Gastroesophageal sphincter (tissue), 4 donors: ENCODE measurements around the gene NPW. TPM values are rescaled to one million over a fixed set of nuclear protein-coding genes. Genes with fewer than 3 reads are reported as not detected.

Source experiments
- ATAC-seq: fragments of 150-250 bp; one replicate; pipeline ENCODE4 v1.9.1; 2016; ENCODE audit warnings: mild to moderate bottlenecking, moderate library complexity
- H3K27ac ChIP-seq, 4 donors: fragments of 200-600 bp; sonication (generic) in 3 of 4; 1 replicate in 3 of 4; 2 replicates in 1 of 4; pipeline ENCODE4 v1.5.1; 2016 to 2019
- H3K27me3 ChIP-seq: fragments of 200-600 bp; sonication (generic); one replicate; pipeline ENCODE4 v1.5.1; 2019
- H3K36me3 ChIP-seq, 2 donors: fragments of 200-600 bp; sonication (generic); one replicate each; pipeline ENCODE4 v1.5.1; 2019; ENCODE audit warnings: control low read depth in 1 of 2
- H3K4me1 ChIP-seq, 3 donors: fragments of 200-600 bp; sonication (generic); 1 replicate in 2 of 3; 2 replicates in 1 of 3; pipeline ENCODE4 v1.5.1; 2016 to 2019; ENCODE audit warnings: control low read depth in 2 of 3
- H3K4me3 ChIP-seq, 2 donors: fragments of 200-600 bp; sonication (generic); one replicate each; pipeline ENCODE4 v1.5.1; 2019; ENCODE audit warnings: mild to moderate bottlenecking in 1 of 2, moderate library complexity in 1 of 2
- H3K9me3 ChIP-seq, 3 donors: fragments of 200-600 bp; sonication (generic); one replicate each; pipeline ENCODE4 v1.5.1; 2017 to 2019; ENCODE audit warnings: control low read depth in 2 of 3
- CTCF ChIP-seq, 4 experiments: fragments of 200-600 bp in 2 of 4; fragments of 450-650 bp in 2 of 4; sonication (generic) in 1 of 4; IDR thresholded peaks; one replicate each; pipeline ENCODE4 v1.5.1; 2017 to 2019; ENCODE audit warnings: antibody characterized with exemption in 4 of 4, mild to moderate bottlenecking in 2 of 4, moderate library complexity in 2 of 4
- EP300 ChIP-seq: sonication (generic); formaldehyde crosslinking; IDR thresholded peaks from one replicate; pipeline ENCODE4 v1.6.1; 2017; ENCODE audit warnings: antibody characterized with exemption, mild to moderate bottlenecking
- POLR2A ChIP-seq, 2 donors: fragments of 450-650 bp; IDR thresholded peaks; one replicate each; pipeline ENCODE4 v1.6.1; 2017; ENCODE audit warnings: antibody characterized with exemption in 2 of 2, mild to moderate bottlenecking in 2 of 2, moderate library complexity in 1 of 2
- POLR2AphosphoS5 ChIP-seq: sonication (generic); formaldehyde crosslinking; IDR thresholded peaks from one replicate; pipeline ENCODE4 v1.6.1; 2017; ENCODE audit warnings: antibody characterized with exemption
- WGBS, 2 donors: methylation state at CpG; one replicate each; pipeline ENCODE4 v1.1.5; 2018; ENCODE audit warnings: low coverage in 1 of 2; 5-methylcytosine and 5-hydroxymethylcytosine counted together
- small RNA-seq, 4 donors: library from RNA; depleted of rRNA; stranded (forward); fragments of <200 nt; gene quantifications; one replicate each; pipeline ENCODE3, GENCODE V24; 2016
- total RNA-seq, 4 donors: library from RNA; depleted of rRNA; stranded (reverse); fragments of >200 nt; gene quantifications; one replicate each; pipeline ENCODE4 v1.1.0, GENCODE V29; 2016

NPW gene
- total RNA-seq, 4 donors from 2014 or later, result not detected

- TF ChIP-seq EP300 (no peak), POLR2AphosphoS5 (no peak), POLR2A (IDR thresholded peaks at IDR 0.05) (no peak), CTCF (IDR thresholded peaks at IDR 0.05) (no peak)
- no peak overlapping the region for H3K4me3 ChIP-seq
- no peak overlapping the region for H3K27ac ChIP-seq
- H3K9me3 ChIP-seq, result no peaks in the 10 kb centered on the region
- H3K36me3 ChIP-seq, result peaks cover 0 to 100% of the 10 kb centered on the region in 2 donors
- 96% methylated on average over 11 of the region's 11 CpGs; no CpG with 5 or more reads in 1 of the 2 donors for WGBS, 2 donors
- H3K4me1 ChIP-seq, result no peaks in the 10 kb centered on the region
- ATAC-seq, result no peak
- no peaks in the 10 kb centered on the region for H3K27me3 ChIP-seq
These were observed 46.6 kb downstream of the NPW start for GRCh38 chr16:2066139-2066538.

Small RNAs within 50 kb of the gene (small RNA-seq; reads per million reads assigned to genes)
- gene AC005363.2, result 0 reads per million in 4 donors
- 0 reads per million in 4 donors for gene RN7SL219P

Other genes starting within 250 kb of the NPW start
- gene NME3, start 248.2 kb upstream of the NPW start, total RNA-seq, result 100 to 1,000 TPM in 1 of 4 donors, 10 to 100 TPM in 3; 49.9 to 106 (median 87.2) TPM
- gene EME2, start 247.0 kb upstream of the NPW start, total RNA-seq, result 10 to 100 TPM in 1 of 4 donors, 1 to 10 TPM in 3; 4.6 to 20.4 (median 7.7) TPM
- 10 to 100 TPM; 44.4 to 72.8 (median 61.3) TPM for gene MRPS34, start 246.7 kb upstream of the NPW start, total RNA-seq
- 10 to 100 TPM; 52.4 to 81.1 (median 75.4) TPM for gene SPSB3, start 237.2 kb upstream of the NPW start, total RNA-seq
- 10 to 100 TPM; 64.4 to 92.2 (median 80.6) TPM for gene NUBP2, start 236.8 kb upstream of the NPW start, total RNA-seq
- 1 to 10 TPM in 1 of 4 donors, under 1 TPM in 2, not detected in 1; 0.47 to 1.1 (median 0.67) TPM for gene IGFALS, start 226.1 kb upstream of the NPW start, total RNA-seq
- gene HAGH, start 193.0 kb upstream of the NPW start, total RNA-seq, result 100 to 1,000 TPM; 124 to 245 (median 175) TPM
- 10 to 100 TPM; 22.9 to 44.0 (median 30.2) TPM for gene FAHD1, start 192.6 kb upstream of the NPW start, total RNA-seq
- not detected for gene MEIOB, start 147.6 kb upstream of the NPW start, total RNA-seq
- not detected for gene HS3ST6, start 101.4 kb upstream of the NPW start, total RNA-seq
- 10 to 100 TPM; 23.8 to 53.7 (median 44.8) TPM for gene MSRB1, start 76.6 kb upstream of the NPW start, total RNA-seq
- gene RPL3L, start 65.1 kb upstream of the NPW start, total RNA-seq, result not detected
- gene NDUFB10, start 60.2 kb upstream of the NPW start, total RNA-seq, result 100 to 1,000 TPM; 214 to 400 (median 243) TPM
- 1,000 to 10,000 TPM in 3 of 4 donors, 100 to 1,000 TPM in 1; 899 to 1,585 (median 1,295) TPM for gene RPS2, start 55.0 kb upstream of the NPW start, total RNA-seq
- gene RNF151, start 52.9 kb upstream of the NPW start, total RNA-seq, result not detected
- 10 to 100 TPM; 26.7 to 38.6 (median 33.2) TPM for gene TBL3, start 47.7 kb upstream of the NPW start, total RNA-seq
- gene NOXO1, start 38.3 kb upstream of the NPW start, total RNA-seq, result 1 to 10 TPM in 2 of 4 donors, not detected in 2; 1.0 to 1.1 TPM
- 10 to 100 TPM; 12.8 to 45.6 (median 25.1) TPM for gene GFER, start 35.6 kb upstream of the NPW start, total RNA-seq
- gene SYNGR3, start 29.8 kb upstream of the NPW start, total RNA-seq, result 1 to 10 TPM in 3 of 4 donors, not detected in 1; 1.2 to 5.1 (median 3.1) TPM
- gene ZNF598, start 10.0 kb upstream of the NPW start, total RNA-seq, result 10 to 100 TPM; 28.5 to 43.0 (median 34.6) TPM
- 100 to 1,000 TPM in 1 of 4 donors, 10 to 100 TPM in 3; 43.8 to 106 (median 63.8) TPM for gene NHERF2, start 7.1 kb downstream of the NPW start, total RNA-seq
- gene NTHL1, start 28.0 kb downstream of the NPW start, total RNA-seq, result 10 to 100 TPM; 18.4 to 25.4 (median 21.6) TPM
- gene TSC2, start 28.2 kb downstream of the NPW start, total RNA-seq, result 10 to 100 TPM; 36.3 to 78.8 (median 54.6) TPM
- 100 to 1,000 TPM; 181 to 492 (median 352) TPM for gene PKD1, start 116.1 kb downstream of the NPW start, total RNA-seq
- 1 to 10 TPM in 1 of 4 donors, under 1 TPM in 1, not detected in 2; 0.39 to 1.0 TPM for gene RAB26, start 128.8 kb downstream of the NPW start, total RNA-seq
- gene TRAF7, start 136.0 kb downstream of the NPW start, total RNA-seq, result 10 to 100 TPM; 36.3 to 70.1 (median 56.3) TPM
- gene CASKIN1, start 176.8 kb downstream of the NPW start, total RNA-seq, result under 1 TPM in 2 of 4 donors, not detected in 2; 0.27 to 0.35 TPM
- 10 to 100 TPM; 29.0 to 50.8 (median 34.1) TPM for gene MLST8, start 185.7 kb downstream of the NPW start, total RNA-seq
- 10 to 100 TPM in 1 of 4 donors, 1 to 10 TPM in 2, under 1 TPM in 1; 0.72 to 10.3 (median 3.5) TPM for gene BRICD5, start 191.1 kb downstream of the NPW start, total RNA-seq
- 10 to 100 TPM in 2 of 4 donors, 1 to 10 TPM in 2; 7.6 to 17.3 (median 12.5) TPM for gene PGP, start 195.1 kb downstream of the NPW start, total RNA-seq
- gene E4F1, start 203.8 kb downstream of the NPW start, total RNA-seq, result 10 to 100 TPM; 23.1 to 35.2 (median 28.8) TPM
- gene DNASE1L2, start 216.7 kb downstream of the NPW start, total RNA-seq, result 1 to 10 TPM in 2 of 4 donors, under 1 TPM in 1, not detected in 1; 0.27 to 1.7 (median 1.1) TPM
- gene ECI1, start 231.8 kb downstream of the NPW start, total RNA-seq, result 10 to 100 TPM; 41.9 to 85.1 (median 73.8) TPM
- 100 to 1,000 TPM; 117 to 171 (median 128) TPM for gene RNPS1, start 248.3 kb downstream of the NPW start, total RNA-seq